Breast epithelium (tissue), 4 donors: Measurements from ENCODE around the gene ZNF287. TPM values are rescaled to one million over a fixed set of nuclear protein-coding genes. Genes with fewer than 3 reads are reported as not detected.

Experiments used
- DNase-seq, 2 donors: peaks; one replicate each; pipeline ENCODE4 v3.0.0-alpha.2; 2019; ENCODE audit warnings: low spot score in 2 of 2
- H3K27ac ChIP-seq, 2 donors: fragments of 200-600 bp; sonication (generic) in 1 of 2; one replicate each; pipeline ENCODE4 v1.5.1; 2016 to 2019; ENCODE audit warnings: mild to moderate bottlenecking in 1 of 2
- H3K27me3 ChIP-seq, 2 donors: fragments of 200-600 bp; sonication (generic) in 1 of 2; one replicate each; pipeline versions ENCODE4 v1.5.1 to v1.6.0; 2017 to 2019; ENCODE audit warnings: control low read depth in 1 of 2, mild to moderate bottlenecking in 1 of 2
- H3K36me3 ChIP-seq: fragments of 200-600 bp; one replicate; pipeline ENCODE4 v1.5.1; 2019
- H3K4me1 ChIP-seq, 2 donors: fragments of 200-600 bp; sonication (generic); one replicate each; pipeline ENCODE4 v1.5.1; 2016 to 2019; ENCODE audit warnings: control low read depth in 1 of 2
- H3K4me3 ChIP-seq, 3 donors: fragments of 200-600 bp; sonication (generic); 1 replicate in 2 of 3; 2 replicates in 1 of 3; pipeline ENCODE4 v1.5.1; 2016 to 2019; ENCODE audit warnings: mild to moderate bottlenecking in 3 of 3, moderate library complexity in 2 of 3
- H3K9me3 ChIP-seq, 2 donors: fragments of 200-600 bp; sonication (generic) in 1 of 2; one replicate each; pipeline ENCODE4 v1.5.1; 2016 to 2019; ENCODE audit warnings: control low read depth in 1 of 2
- CTCF ChIP-seq, 3 donors: fragments of 450-650 bp; IDR thresholded peaks; one replicate each; pipeline ENCODE4 v1.5.1; 2016 to 2017; ENCODE audit warnings: antibody characterized with exemption in 3 of 3, mild to moderate bottlenecking in 3 of 3, moderate library complexity in 3 of 3
- POLR2A ChIP-seq: fragments of 450-650 bp; IDR thresholded peaks from one replicate; pipeline ENCODE4 v1.6.1; 2016; ENCODE audit warnings: antibody characterized with exemption, mild to moderate bottlenecking, moderate library complexity
- POLR2AphosphoS5 ChIP-seq, 3 donors: sonication (generic); formaldehyde crosslinking; IDR thresholded peaks; one replicate each; pipeline ENCODE4 v1.6.1; 2017; ENCODE audit warnings: antibody characterized with exemption in 3 of 3
- intact Hi-C: fragments of 100-400 bp; cut with DNase I; formaldehyde crosslinking; loops from one replicate; pipeline ENCODE4 v1.15.1; 2023; ENCODE audit warnings: low total_unique reads
- total RNA-seq, 3 donors: library from RNA; depleted of rRNA; stranded (reverse); fragments of >200 nt; gene quantifications; one replicate each; pipeline ENCODE4 v1.1.0, GENCODE V29; 2016

The ZNF287 gene
- total RNA-seq, 3 donors from 2014 or later = 6.2 to 12.1 (median 7.2) TPM

- no peaks in the 10 kb centered on the region for H3K4me1 ChIP-seq
- no peaks in the 10 kb centered on the region for H3K9me3 ChIP-seq
- no peaks in the 10 kb centered on the region for H3K36me3 ChIP-seq
- H3K4me3 ChIP-seq = peak overlapping the region; percentile 60 to 85 (median 84)
- no peak for DNase-seq
- TF ChIP-seq CTCF (IDR thresholded peaks at IDR 0.05) = no peak
- no peak for TF ChIP-seq POLR2A
- no peak for TF ChIP-seq POLR2AphosphoS5 (IDR thresholded peaks at IDR 0.05)
- no peak overlapping the region for H3K27ac ChIP-seq
- intact Hi-C loops = no loop called here
- H3K27me3 ChIP-seq = no peaks in the 10 kb centered on the region
These were observed 331 bp upstream of the ZNF287 start for GRCh38 chr17:16569358-16569712.

GRCh38 chr17:16552637-16553045 lies 16.4 kb downstream of the ZNF287 start:
- Histone ChIP-seq H3K36me3 (peaks cover 14% of the 10 kb centered on the region), H3K9me3 (peaks cover 65 to 89% of the 10 kb centered on the region in 2 donors), H3K4me1 (no peaks in the 10 kb centered on the region), H3K27me3 (no peaks in the 10 kb centered on the region), H3K27ac (no peak overlapping the region), H3K4me3 (no peak overlapping the region)
- TF ChIP-seq POLR2AphosphoS5 (IDR thresholded peaks at IDR 0.05) (no peak), CTCF (IDR thresholded peaks at IDR 0.05) (no peak), POLR2A (no peak)
- intact Hi-C loops = no loop called here
- no peak for DNase-seq

- no peaks in the 10 kb centered on the region for H3K4me1 ChIP-seq
- peaks cover 14% of the 10 kb centered on the region for H3K36me3 ChIP-seq
- H3K27ac ChIP-seq = no peak overlapping the region
- no peak overlapping the region for H3K4me3 ChIP-seq
- TF ChIP-seq POLR2A (no peak), CTCF (IDR thresholded peaks at IDR 0.05) (no peak), POLR2AphosphoS5 (IDR thresholded peaks at IDR 0.05) (no peak)
- DNase-seq = no peak
- intact Hi-C loops = no loop called here
- no peaks in the 10 kb centered on the region for H3K27me3 ChIP-seq
- H3K9me3 ChIP-seq = peaks cover 65 to 89% of the 10 kb centered on the region in 2 donors
These were observed 16.9 kb downstream of the ZNF287 start for GRCh38 chr17:16551878-16552636.

GRCh38 chr17:16537130-16537458 lies 31.9 kb downstream of the ZNF287 start:
- intact Hi-C loops = no loop called here
- no peak for TF ChIP-seq CTCF (IDR thresholded peaks at IDR 0.05)
- no peak for TF ChIP-seq POLR2AphosphoS5 (IDR thresholded peaks at IDR 0.05)
- TF ChIP-seq POLR2A = no peak
- Histone ChIP-seq H3K9me3 (no peaks in the 10 kb centered on the region), H3K4me3 (no peak overlapping the region), H3K27ac (peak overlapping the region; percentile 1 to 16), H3K4me1 (no peaks in the 10 kb centered on the region), H3K27me3 (no peaks in the 10 kb centered on the region), H3K36me3 (no peaks in the 10 kb centered on the region)
- no peak for DNase-seq

GRCh38 chr17:16534236-16534635 lies 34.8 kb downstream of the ZNF287 start:
- H3K4me3 ChIP-seq = no peak overlapping the region
- intact Hi-C loops = no loop called here
- DNase-seq = no peak
- no peak overlapping the region for H3K27ac ChIP-seq
- no peaks in the 10 kb centered on the region for H3K27me3 ChIP-seq
- TF ChIP-seq POLR2A (no peak), POLR2AphosphoS5 (IDR thresholded peaks at IDR 0.05) (no peak), CTCF (IDR thresholded peaks at IDR 0.05) (no peak)
- H3K36me3 ChIP-seq = no peaks in the 10 kb centered on the region
- no peaks in the 10 kb centered on the region for H3K4me1 ChIP-seq
- no peaks in the 10 kb centered on the region for H3K9me3 ChIP-seq
